ENCODE measurements around the gene DAGLA. TPM values are rescaled to one million over a fixed set of nuclear protein-coding genes. Genes with fewer than 3 reads are reported as not detected.
A peak's percentile ranks its signal among the peaks of the same experiment; 100 is the strongest.

DAGLA gene
- total RNA-seq, 1 donor, result 3.6 TPM

- no peak overlapping the region for H3K4me2 ChIP-seq (ENCODE audit: insufficient read depth, low read length)
- H3K4me3 ChIP-seq (ENCODE audit: insufficient read depth, low read length), result no peak overlapping the region
- DNase-seq (ENCODE audit: insufficient read length, low spot score, missing footprints), result no peak
- peaks cover 18% of the 10 kb centered on the region for H4K20me1 ChIP-seq (ENCODE audit: insufficient read depth, low read length)
- H3K36me3 ChIP-seq (ENCODE audit: insufficient read depth, low read length), result no peaks in the 10 kb centered on the region
- H3K27ac ChIP-seq (ENCODE audit: low read depth, low read length), result no peak overlapping the region
- H2AFZ ChIP-seq (ENCODE audit: low read length), result no peak overlapping the region
- TF ChIP-seq CTCF (IDR thresholded peaks at IDR 0.05; ENCODE audit: extremely low read depth, low read depth, low read length), result no peak
- H3K4me1 ChIP-seq (ENCODE audit: insufficient read depth, low read length), result peaks cover 25% of the 10 kb centered on the region
- H3K79me2 ChIP-seq (ENCODE audit: insufficient read depth, low read length), result peaks cover 35% of the 10 kb centered on the region
- H3K27me3 ChIP-seq (ENCODE audit: insufficient read depth, low read length), result no peaks in the 10 kb centered on the region
- no peaks in the 10 kb centered on the region for H3K9me3 ChIP-seq (ENCODE audit: low read depth, low read length)
These were observed 10.7 kb downstream of the DAGLA start for GRCh38 chr11:61690706-61691379.

GRCh38 chr11:61691380-61692156 lies 11.4 kb downstream of the DAGLA start:
- Histone ChIP-seq H2AFZ (ENCODE audit: low read length) (no peak overlapping the region), H4K20me1 (ENCODE audit: insufficient read depth, low read length) (peaks cover 19% of the 10 kb centered on the region), H3K4me1 (ENCODE audit: insufficient read depth, low read length) (peaks cover 29% of the 10 kb centered on the region), H3K27me3 (ENCODE audit: insufficient read depth, low read length) (no peaks in the 10 kb centered on the region), H3K79me2 (ENCODE audit: insufficient read depth, low read length) (peaks cover 29% of the 10 kb centered on the region), H3K36me3 (ENCODE audit: insufficient read depth, low read length) (no peaks in the 10 kb centered on the region), H3K4me3 (ENCODE audit: insufficient read depth, low read length) (no peak overlapping the region), H3K4me2 (ENCODE audit: insufficient read depth, low read length) (no peak overlapping the region), H3K27ac (ENCODE audit: low read depth, low read length) (no peak overlapping the region), H3K9me3 (ENCODE audit: low read depth, low read length) (no peaks in the 10 kb centered on the region)
- no peak for DNase-seq (ENCODE audit: insufficient read length, low spot score, missing footprints)
- TF ChIP-seq CTCF (IDR thresholded peaks at IDR 0.05; ENCODE audit: extremely low read depth, low read depth, low read length), result no peak

GRCh38 chr11:61693922-61694601 lies 13.9 kb downstream of the DAGLA start:
- H3K4me2 ChIP-seq (ENCODE audit: insufficient read depth, low read length), result no peak overlapping the region
- no peak overlapping the region for H2AFZ ChIP-seq (ENCODE audit: low read length)
- H3K9me3 ChIP-seq (ENCODE audit: low read depth, low read length), result no peaks in the 10 kb centered on the region
- no peak for TF ChIP-seq CTCF (IDR thresholded peaks at IDR 0.05; ENCODE audit: extremely low read depth, low read depth, low read length)
- no peaks in the 10 kb centered on the region for H3K27me3 ChIP-seq (ENCODE audit: insufficient read depth, low read length)
- H3K27ac ChIP-seq (ENCODE audit: low read depth, low read length), result no peak overlapping the region
- H3K36me3 ChIP-seq (ENCODE audit: insufficient read depth, low read length), result no peaks in the 10 kb centered on the region
- H3K79me2 ChIP-seq (ENCODE audit: insufficient read depth, low read length), result peaks cover 31% of the 10 kb centered on the region
- H3K4me3 ChIP-seq (ENCODE audit: insufficient read depth, low read length), result no peak overlapping the region
- H4K20me1 ChIP-seq (ENCODE audit: insufficient read depth, low read length), result peaks cover 39% of the 10 kb centered on the region
- peaks cover 20% of the 10 kb centered on the region for H3K4me1 ChIP-seq (ENCODE audit: insufficient read depth, low read length)
- DNase-seq (ENCODE audit: insufficient read length, low spot score, missing footprints), result peak; percentile 80

- peak; percentile 64 for DNase-seq (ENCODE audit: insufficient read length, low spot score, missing footprints)
- Histone ChIP-seq H3K4me3 (ENCODE audit: insufficient read depth, low read length) (no peak overlapping the region), H3K9me3 (ENCODE audit: low read depth, low read length) (no peaks in the 10 kb centered on the region), H3K27me3 (ENCODE audit: insufficient read depth, low read length) (no peaks in the 10 kb centered on the region), H3K4me1 (ENCODE audit: insufficient read depth, low read length) (peaks cover 18% of the 10 kb centered on the region), H2AFZ (ENCODE audit: low read length) (no peak overlapping the region), H3K27ac (ENCODE audit: low read depth, low read length) (no peak overlapping the region), H3K4me2 (ENCODE audit: insufficient read depth, low read length) (no peak overlapping the region), H3K79me2 (ENCODE audit: insufficient read depth, low read length) (peaks cover 34% of the 10 kb centered on the region), H4K20me1 (ENCODE audit: insufficient read depth, low read length) (peaks cover 41% of the 10 kb centered on the region), H3K36me3 (ENCODE audit: insufficient read depth, low read length) (no peaks in the 10 kb centered on the region)
- TF ChIP-seq CTCF (IDR thresholded peaks at IDR 0.05; ENCODE audit: extremely low read depth, low read depth, low read length), result no peak
These were observed 14.4 kb downstream of the DAGLA start for GRCh38 chr11:61694602-61694939.

Data from osteoblast (primary cell).